Activated naive CD8-positive, alpha-beta T cell treated with anti-CD3 and anti-CD28 coated beads, Interleukin-2, amount 10 ng/mL, durations not matched to agents 7 days and 5 days (primary cell): Measurements from ENCODE around the gene NME1. TPM values are rescaled to one million over a fixed set of nuclear protein-coding genes. Genes with fewer than 3 reads are reported as not detected.

ENCODE experiments used
- ATAC-seq: fragments of 150-1000 bp; cut with Tn5 transposase; one replicate; pipeline ENCODE4 v1.10.0; 2021; ENCODE audit warnings: low read depth, moderate library complexity
- POLR2A ChIA-PET: fragments of 350-600 bp; sonication (Branson Sonifier 250); formaldehyde crosslinking; loops from one replicate; lab custom pipeline; 2021; ENCODE audit warnings: antibody characterized with exemption; lab: Charles Lee
- DNase-seq: peaks from one replicate; pipeline ENCODE4 v3.0.0; 2021
- H3K27ac Mint-ChIP-seq: one replicate; pipeline ENCODE4 v1.8.0; 2022; ENCODE audit warnings: mild to moderate bottlenecking, mixed read lengths
- H3K27me3 Mint-ChIP-seq: one replicate; pipeline ENCODE4 v1.8.0; 2022; ENCODE audit warnings: mild to moderate bottlenecking, moderate library complexity, mixed read lengths
- H3K36me3 Mint-ChIP-seq: one replicate; pipeline ENCODE4 v1.8.0; 2021; ENCODE audit warnings: mild to moderate bottlenecking, mixed read lengths
- H3K4me1 Mint-ChIP-seq: one replicate; pipeline ENCODE4 v1.8.0; 2021; ENCODE audit warnings: mixed read lengths
- H3K4me3 Mint-ChIP-seq: one replicate; pipeline ENCODE4 v1.8.0; 2022; ENCODE audit warnings: mild to moderate bottlenecking, moderate library complexity, mixed read lengths
- H3K9me3 Mint-ChIP-seq: one replicate; pipeline ENCODE4 v1.8.0; 2021; ENCODE audit warnings: mixed read lengths
- total RNA-seq, 2 experiments: library from RNA; stranded (reverse); gene quantifications; one replicate each; pipeline ENCODE4 v1.2.3, GENCODE V29; 2021

Gene NME1
- total RNA-seq, 2 experiments from 2014 or later = 71.9 to 73.0 TPM

DNA sequence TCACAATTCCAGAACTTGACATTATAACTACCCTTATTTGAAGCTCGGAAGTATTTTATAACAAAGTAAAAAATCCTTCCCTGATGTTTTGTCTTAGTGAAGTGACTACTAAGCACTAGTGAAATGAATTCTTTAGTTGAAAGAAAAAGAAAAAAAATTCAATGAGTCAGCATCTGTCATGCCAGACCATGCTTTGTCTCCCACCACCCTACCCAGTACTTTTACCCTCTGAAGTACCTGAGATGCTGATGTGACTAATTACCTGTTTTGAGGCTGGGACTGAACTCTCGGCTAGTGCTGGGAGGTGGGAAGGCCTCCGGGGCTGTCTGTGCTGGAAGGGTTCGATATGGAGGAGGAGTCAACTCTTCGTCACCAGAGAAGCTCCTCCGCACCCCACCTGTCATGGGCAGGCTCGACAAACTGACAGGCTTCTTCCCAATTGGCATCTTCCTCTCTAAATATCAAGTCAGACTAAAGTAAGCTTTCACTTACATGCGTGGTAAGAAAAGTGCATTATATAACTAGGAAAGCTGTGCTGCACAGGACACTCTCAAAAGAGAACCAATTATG lies 32.5 kb downstream of the NME1 start:
- ATAC-seq = no peak
- Mint-ChIP-seq H3K9me3 (no peaks in the 10 kb centered on the region), H3K4me3 (no peak overlapping the region), H3K27me3 (no peaks in the 10 kb centered on the region), H3K27ac (no peak overlapping the region), H3K4me1 (peaks cover 4% of the 10 kb centered on the region), H3K36me3 (peaks cover 18% of the 10 kb centered on the region)
- DNase-seq = no peak
- POLR2A ChIA-PET = no interaction called here

GRCh38 chr17:51188271-51188833 lies 35.0 kb downstream of the NME1 start:
- peaks cover 18% of the 10 kb centered on the region for H3K36me3 Mint-ChIP-seq
- no peaks in the 10 kb centered on the region for H3K27me3 Mint-ChIP-seq
- POLR2A ChIA-PET = no interaction called here
- no peak for DNase-seq
- H3K4me3 Mint-ChIP-seq = no peak overlapping the region
- no peaks in the 10 kb centered on the region for H3K9me3 Mint-ChIP-seq
- no peak for ATAC-seq
- H3K4me1 Mint-ChIP-seq = peaks cover 4% of the 10 kb centered on the region
- H3K27ac Mint-ChIP-seq = no peak overlapping the region

GRCh38 chr17:51189162-51189561 lies 35.8 kb downstream of the NME1 start:
- Mint-ChIP-seq H3K4me1 (peaks cover 4% of the 10 kb centered on the region), H3K27me3 (no peaks in the 10 kb centered on the region), H3K4me3 (no peak overlapping the region), H3K36me3 (peaks cover 19% of the 10 kb centered on the region), H3K27ac (no peak overlapping the region), H3K9me3 (no peaks in the 10 kb centered on the region)
- POLR2A ChIA-PET = no interaction called here
- DNase-seq (no peak), ATAC-seq (no peak)

DNA sequence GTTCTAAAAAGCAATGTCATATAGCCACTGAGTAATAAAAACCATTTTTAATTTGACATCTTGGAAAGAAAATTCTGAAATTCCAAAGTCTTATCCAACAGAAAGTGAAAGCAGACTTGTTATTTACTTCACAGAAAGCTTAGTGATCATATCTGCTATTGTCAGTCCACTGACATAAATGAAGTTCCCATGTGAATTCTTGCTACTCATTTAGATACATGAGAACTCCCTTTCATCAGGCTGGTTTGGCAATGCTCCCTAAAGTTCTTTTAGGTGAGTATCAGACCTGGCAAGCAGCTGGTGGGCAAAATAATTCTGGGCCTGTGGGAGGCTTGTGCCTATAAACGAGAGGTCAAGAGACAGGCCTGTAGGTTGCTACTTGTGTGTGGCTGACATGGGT lies 36.3 kb downstream of the NME1 start:
- Mint-ChIP-seq H3K4me3 (no peak overlapping the region), H3K4me1 (peaks cover 4% of the 10 kb centered on the region), H3K9me3 (no peaks in the 10 kb centered on the region), H3K27ac (no peak overlapping the region), H3K36me3 (peaks cover 17% of the 10 kb centered on the region), H3K27me3 (no peaks in the 10 kb centered on the region)
- no peak for ATAC-seq
- POLR2A ChIA-PET = no interaction called here
- DNase-seq = no peak

GRCh38 chr17:51191895-51192294 lies 38.5 kb downstream of the NME1 start:
- ATAC-seq (no peak), DNase-seq (no peak)
- H3K27me3 Mint-ChIP-seq = no peaks in the 10 kb centered on the region
- H3K9me3 Mint-ChIP-seq = no peaks in the 10 kb centered on the region
- peaks cover 17% of the 10 kb centered on the region for H3K36me3 Mint-ChIP-seq
- H3K4me3 Mint-ChIP-seq = no peak overlapping the region
- POLR2A ChIA-PET = no interaction called here
- no peak overlapping the region for H3K27ac Mint-ChIP-seq
- peaks cover 4% of the 10 kb centered on the region for H3K4me1 Mint-ChIP-seq

- H3K36me3 Mint-ChIP-seq = peaks cover 24% of the 10 kb centered on the region
- H3K4me1 Mint-ChIP-seq = no peaks in the 10 kb centered on the region
- H3K9me3 Mint-ChIP-seq = no peaks in the 10 kb centered on the region
- H3K4me3 Mint-ChIP-seq = no peak overlapping the region
- no peak for DNase-seq
- POLR2A ChIA-PET = no interaction called here
- no peaks in the 10 kb centered on the region for H3K27me3 Mint-ChIP-seq
- no peak overlapping the region for H3K27ac Mint-ChIP-seq
- ATAC-seq = no peak
These were observed 44.4 kb downstream of the NME1 start for GRCh38 chr17:51197754-51198153.

- no peaks in the 10 kb centered on the region for H3K27me3 Mint-ChIP-seq
- DNase-seq = no peak
These were observed 46.9 kb downstream of the NME1 start for GRCh38 chr17:51200295-51200694.

DNA sequence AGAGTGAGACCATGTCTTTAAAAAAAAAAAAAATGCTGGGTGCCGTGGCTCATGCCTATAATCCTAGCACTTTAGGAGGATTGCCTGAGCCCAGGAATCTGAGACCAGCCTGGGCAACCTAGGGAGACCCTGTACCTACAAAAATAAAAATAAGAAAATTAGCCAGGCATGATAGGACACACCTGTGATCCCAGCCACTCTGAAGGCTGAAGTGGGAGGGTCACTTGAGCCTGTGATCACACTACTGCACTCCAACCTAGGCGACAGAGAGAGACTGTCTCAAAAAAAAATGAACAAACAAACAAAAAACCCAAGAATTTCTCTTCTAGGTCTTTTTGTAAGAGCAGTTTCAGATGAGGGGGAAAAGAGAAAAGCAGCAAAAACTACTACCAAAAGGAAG lies 47.5 kb downstream of the NME1 start:
- Mint-ChIP-seq H3K27ac (no peak overlapping the region), H3K4me1 (no peaks in the 10 kb centered on the region), H3K4me3 (no peak overlapping the region), H3K36me3 (peaks cover 22% of the 10 kb centered on the region), H3K9me3 (no peaks in the 10 kb centered on the region), H3K27me3 (no peaks in the 10 kb centered on the region)
- ATAC-seq (no peak), DNase-seq (no peak)
- POLR2A ChIA-PET = no interaction called here

More at GRCh38 chr17:51200295-51200694, 46.9 kb downstream of the NME1 start:
- Mint-ChIP-seq H3K9me3 (no peaks in the 10 kb centered on the region), H3K4me1 (no peaks in the 10 kb centered on the region), H3K4me3 (no peak overlapping the region), H3K36me3 (peaks cover 21% of the 10 kb centered on the region), H3K27ac (no peak overlapping the region)
- POLR2A ChIA-PET = interaction anchor here (0.6 kb wide), 1 partner anchor 61 kb away, joined by 3 read pairs; no protein-coding TSS in a partner anchor
- no peak for ATAC-seq

GRCh38 chr17:51203838-51204237 lies 50.5 kb downstream of the NME1 start:
- ATAC-seq (no peak), DNase-seq (no peak)
- H3K27ac Mint-ChIP-seq = no peak overlapping the region
- POLR2A ChIA-PET = no interaction called here
- H3K4me3 Mint-ChIP-seq = no peak overlapping the region
- peaks cover 16% of the 10 kb centered on the region for H3K36me3 Mint-ChIP-seq
- no peaks in the 10 kb centered on the region for H3K9me3 Mint-ChIP-seq
- no peaks in the 10 kb centered on the region for H3K4me1 Mint-ChIP-seq
- H3K27me3 Mint-ChIP-seq = no peaks in the 10 kb centered on the region

Other genes starting within 250 kb of the NME1 start
- 10 to 100 TPM; 52.3 to 62.9 TPM for gene SPAG9, start 32.7 kb upstream of the NME1 start, total RNA-seq
- 100 to 1,000 TPM; 354 to 361 TPM for gene NME2, start 12.9 kb downstream of the NME1 start, total RNA-seq
- 10 to 100 TPM; 15.3 to 15.6 TPM for gene MBTD1, start 106.5 kb downstream of the NME1 start, total RNA-seq
- 10 to 100 TPM; 36.7 to 41.0 TPM for gene UTP18, start 107.0 kb downstream of the NME1 start, total RNA-seq